ENCODE results near the gene CLCA2.

Gene CLCA2

GRCh38 chr1:86489242-86489878 lies 65.4 kb downstream of the CLCA2 start:
- no peak overlapping the region for H3K27ac Mint-ChIP-seq
- no peaks in the 10 kb centered on the region for H3K9me3 Mint-ChIP-seq
- H3K27me3 Mint-ChIP-seq (ENCODE audit: low read depth, poor library complexity): peaks cover 6% of the 10 kb centered on the region
- DNase-seq: no peak
- no peaks in the 10 kb centered on the region for H3K36me3 Mint-ChIP-seq (ENCODE audit: low read depth)
- H3K4me3 Mint-ChIP-seq: no peak overlapping the region
- no peaks in the 10 kb centered on the region for H3K4me1 Mint-ChIP-seq
- TF ChIP-seq, protein P1, sequence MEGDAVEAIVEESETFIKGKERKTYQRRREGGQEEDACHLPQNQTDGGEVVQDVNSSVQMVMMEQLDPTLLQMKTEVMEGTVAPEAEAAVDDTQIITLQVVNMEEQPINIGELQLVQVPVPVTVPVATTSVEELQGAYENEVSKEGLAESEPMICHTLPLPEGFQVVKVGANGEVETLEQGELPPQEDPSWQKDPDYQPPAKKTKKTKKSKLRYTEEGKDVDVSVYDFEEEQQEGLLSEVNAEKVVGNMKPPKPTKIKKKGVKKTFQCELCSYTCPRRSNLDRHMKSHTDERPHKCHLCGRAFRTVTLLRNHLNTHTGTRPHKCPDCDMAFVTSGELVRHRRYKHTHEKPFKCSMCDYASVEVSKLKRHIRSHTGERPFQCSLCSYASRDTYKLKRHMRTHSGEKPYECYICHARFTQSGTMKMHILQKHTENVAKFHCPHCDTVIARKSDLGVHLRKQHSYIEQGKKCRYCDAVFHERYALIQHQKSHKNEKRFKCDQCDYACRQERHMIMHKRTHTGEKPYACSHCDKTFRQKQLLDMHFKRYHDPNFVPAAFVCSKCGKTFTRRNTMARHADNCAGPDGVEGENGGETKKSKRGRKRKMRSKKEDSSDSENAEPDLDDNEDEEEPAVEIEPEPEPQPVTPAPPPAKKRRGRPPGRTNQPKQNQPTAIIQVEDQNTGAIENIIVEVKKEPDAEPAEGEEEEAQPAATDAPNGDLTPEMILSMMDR (IDR thresholded peaks at IDR 0.05): no peak

GRCh38 chr1:86491171-86491950 lies 67.4 kb downstream of the CLCA2 start:
- TF ChIP-seq, protein P1 (IDR thresholded peaks at IDR 0.05): no peak
- peaks cover 3% of the 10 kb centered on the region for H3K27me3 Mint-ChIP-seq (ENCODE audit: low read depth, poor library complexity)
- H3K4me1 Mint-ChIP-seq: no peaks in the 10 kb centered on the region
- H3K36me3 Mint-ChIP-seq (ENCODE audit: low read depth): no peaks in the 10 kb centered on the region
- no peak for DNase-seq
- no peaks in the 10 kb centered on the region for H3K9me3 Mint-ChIP-seq
- H3K27ac Mint-ChIP-seq: no peak overlapping the region
- H3K4me3 Mint-ChIP-seq: no peak overlapping the region

DNA sequence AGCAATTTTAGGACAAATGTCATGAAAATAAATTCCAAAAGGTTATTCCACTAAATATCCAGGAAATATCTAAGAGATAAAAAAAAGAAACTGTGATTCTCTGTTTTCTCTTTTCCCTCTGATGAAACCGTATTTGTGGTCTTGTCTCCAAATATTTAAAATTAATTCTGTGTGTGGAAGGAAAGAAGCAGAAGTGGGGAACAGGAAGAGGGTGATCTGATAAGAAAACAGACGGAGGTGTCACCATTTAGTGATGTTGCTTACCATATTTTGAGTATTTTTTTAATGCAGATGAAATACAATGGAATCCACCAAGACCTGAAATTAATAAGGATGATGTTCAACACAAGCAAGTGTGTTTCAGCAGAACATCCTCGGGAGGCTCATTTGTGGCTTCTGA lies 74.3 kb downstream of the CLCA2 start:
- no peak overlapping the region for H3K4me3 Mint-ChIP-seq
- TF ChIP-seq, protein P1 (IDR thresholded peaks at IDR 0.05): no peak
- H3K27ac Mint-ChIP-seq: no peak overlapping the region
- H3K27me3 Mint-ChIP-seq (ENCODE audit: low read depth, poor library complexity): peaks cover 12% of the 10 kb centered on the region
- H3K9me3 Mint-ChIP-seq: no peaks in the 10 kb centered on the region
- no peak for DNase-seq
- H3K36me3 Mint-ChIP-seq (ENCODE audit: low read depth): no peaks in the 10 kb centered on the region
- H3K4me1 Mint-ChIP-seq: peaks cover 15% of the 10 kb centered on the region

- H3K4me1 Mint-ChIP-seq: peaks cover 25% of the 10 kb centered on the region
- H3K4me3 Mint-ChIP-seq: no peak overlapping the region
- H3K9me3 Mint-ChIP-seq: no peaks in the 10 kb centered on the region
- TF ChIP-seq, protein P1 (IDR thresholded peaks at IDR 0.05): peak; percentile 94
- H3K27me3 Mint-ChIP-seq (ENCODE audit: low read depth, poor library complexity): peaks cover 17% of the 10 kb centered on the region
- no peak for DNase-seq
- no peaks in the 10 kb centered on the region for H3K36me3 Mint-ChIP-seq (ENCODE audit: low read depth)
- no peak overlapping the region for H3K27ac Mint-ChIP-seq
These were observed 76.1 kb downstream of the CLCA2 start for GRCh38 chr1:86499987-86500593.

GRCh38 chr1:86500714-86501113 lies 76.7 kb downstream of the CLCA2 start:
- TF ChIP-seq, protein P1 (IDR thresholded peaks at IDR 0.05): no peak
- H3K27ac Mint-ChIP-seq: no peak overlapping the region
- H3K9me3 Mint-ChIP-seq: no peaks in the 10 kb centered on the region
- no peak for DNase-seq
- H3K36me3 Mint-ChIP-seq (ENCODE audit: low read depth): no peaks in the 10 kb centered on the region
- H3K4me3 Mint-ChIP-seq: no peak overlapping the region
- peaks cover 25% of the 10 kb centered on the region for H3K4me1 Mint-ChIP-seq
- peaks cover 19% of the 10 kb centered on the region for H3K27me3 Mint-ChIP-seq (ENCODE audit: low read depth, poor library complexity)
